GM12801 (cell line): ENCODE data around the gene FAHD2A.

Experiments used
- TF ChIP-seq, protein P1 (sequence below): IDR thresholded peaks from one replicate; pipeline ENCODE4 v1.5.1; 2011; ENCODE audit warnings: control low read depth; ENCODE audit not compliant: insufficient read length; ENCODE audit errors: extremely low read depth

Gene FAHD2A

GRCh38 chr2:95384854-95385569, 17.5 kb upstream of the FAHD2A start:
- TF ChIP-seq, protein P1, sequence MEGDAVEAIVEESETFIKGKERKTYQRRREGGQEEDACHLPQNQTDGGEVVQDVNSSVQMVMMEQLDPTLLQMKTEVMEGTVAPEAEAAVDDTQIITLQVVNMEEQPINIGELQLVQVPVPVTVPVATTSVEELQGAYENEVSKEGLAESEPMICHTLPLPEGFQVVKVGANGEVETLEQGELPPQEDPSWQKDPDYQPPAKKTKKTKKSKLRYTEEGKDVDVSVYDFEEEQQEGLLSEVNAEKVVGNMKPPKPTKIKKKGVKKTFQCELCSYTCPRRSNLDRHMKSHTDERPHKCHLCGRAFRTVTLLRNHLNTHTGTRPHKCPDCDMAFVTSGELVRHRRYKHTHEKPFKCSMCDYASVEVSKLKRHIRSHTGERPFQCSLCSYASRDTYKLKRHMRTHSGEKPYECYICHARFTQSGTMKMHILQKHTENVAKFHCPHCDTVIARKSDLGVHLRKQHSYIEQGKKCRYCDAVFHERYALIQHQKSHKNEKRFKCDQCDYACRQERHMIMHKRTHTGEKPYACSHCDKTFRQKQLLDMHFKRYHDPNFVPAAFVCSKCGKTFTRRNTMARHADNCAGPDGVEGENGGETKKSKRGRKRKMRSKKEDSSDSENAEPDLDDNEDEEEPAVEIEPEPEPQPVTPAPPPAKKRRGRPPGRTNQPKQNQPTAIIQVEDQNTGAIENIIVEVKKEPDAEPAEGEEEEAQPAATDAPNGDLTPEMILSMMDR, result no peak

DNA sequence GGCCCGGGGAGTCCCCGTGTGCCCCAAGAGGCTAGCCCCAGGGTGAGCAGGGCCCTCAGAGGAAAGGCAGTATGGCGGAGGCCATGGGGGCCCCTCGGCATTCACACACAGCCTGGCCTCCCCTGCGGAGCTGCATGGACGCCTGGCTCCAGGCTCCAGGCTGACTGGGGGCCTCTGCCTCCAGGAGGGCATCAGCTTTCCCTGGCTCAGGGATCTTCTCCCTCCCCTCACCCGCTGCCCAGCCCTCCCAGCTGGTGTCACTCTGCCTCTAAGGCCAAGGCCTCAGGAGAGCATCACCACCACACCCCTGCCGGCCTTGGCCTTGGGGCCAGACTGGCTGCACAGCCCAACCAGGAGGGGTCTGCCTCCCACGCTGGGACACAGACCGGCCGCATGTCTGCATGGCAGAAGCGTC, 16.9 kb upstream of the FAHD2A start:
- TF ChIP-seq, protein P1, result no peak

GRCh38 chr2:95386031-95386430, 16.5 kb upstream of the FAHD2A start:
- TF ChIP-seq, protein P1, result no peak

GRCh38 chr2:95387358-95387757, 15.2 kb upstream of the FAHD2A start:
- TF ChIP-seq, protein P1, result no peak

DNA sequence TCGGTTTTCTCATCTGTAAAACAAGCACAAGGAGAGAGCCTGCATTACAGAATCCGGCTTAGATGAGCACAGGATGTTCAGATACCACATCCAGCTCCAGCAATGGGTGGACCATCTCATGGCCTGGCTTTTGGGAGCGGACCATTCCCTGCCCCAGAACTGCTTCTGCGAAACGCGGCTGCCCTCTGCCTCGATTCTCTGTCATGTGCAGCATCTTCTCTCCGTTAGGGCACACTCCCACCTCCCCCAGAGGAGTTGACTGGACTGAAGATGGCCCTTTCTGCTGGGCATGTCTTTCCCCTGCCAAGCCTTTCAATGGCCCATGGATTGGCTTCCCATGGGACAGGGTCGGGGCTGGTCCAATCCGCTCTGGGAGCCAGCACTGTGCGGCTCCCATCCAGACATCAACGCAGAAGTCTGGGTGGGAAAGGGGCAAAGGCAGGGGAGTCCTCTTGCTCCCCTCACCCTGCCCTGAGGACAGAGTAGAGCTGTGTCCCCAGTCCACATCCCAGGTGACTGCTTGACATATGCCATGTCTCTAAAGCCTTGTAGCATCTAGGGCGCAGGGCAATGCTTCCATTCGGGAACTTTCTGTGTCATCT, 14.3 kb upstream of the FAHD2A start:
- TF ChIP-seq, protein P1, result no peak

DNA sequence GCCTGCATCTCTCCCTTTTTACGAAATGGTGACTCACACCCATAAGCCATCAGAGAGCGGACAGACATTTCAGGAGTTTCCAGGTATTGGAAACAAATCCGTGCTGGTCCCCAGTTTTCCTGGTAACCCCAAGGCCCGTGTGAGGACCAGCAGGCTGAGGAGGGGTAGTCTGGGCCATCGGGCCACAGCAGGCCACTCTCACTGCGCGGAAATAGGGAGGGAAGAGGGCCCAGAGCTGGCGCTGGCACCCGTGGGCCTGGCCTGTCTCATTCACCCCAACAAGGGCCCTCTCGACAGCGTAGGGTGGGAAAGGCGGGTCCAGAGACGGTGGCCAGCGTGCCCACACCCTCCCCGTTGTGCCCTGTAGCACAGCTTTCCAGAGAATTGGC, 13.7 kb upstream of the FAHD2A start:
- TF ChIP-seq, protein P1, result no peak

DNA sequence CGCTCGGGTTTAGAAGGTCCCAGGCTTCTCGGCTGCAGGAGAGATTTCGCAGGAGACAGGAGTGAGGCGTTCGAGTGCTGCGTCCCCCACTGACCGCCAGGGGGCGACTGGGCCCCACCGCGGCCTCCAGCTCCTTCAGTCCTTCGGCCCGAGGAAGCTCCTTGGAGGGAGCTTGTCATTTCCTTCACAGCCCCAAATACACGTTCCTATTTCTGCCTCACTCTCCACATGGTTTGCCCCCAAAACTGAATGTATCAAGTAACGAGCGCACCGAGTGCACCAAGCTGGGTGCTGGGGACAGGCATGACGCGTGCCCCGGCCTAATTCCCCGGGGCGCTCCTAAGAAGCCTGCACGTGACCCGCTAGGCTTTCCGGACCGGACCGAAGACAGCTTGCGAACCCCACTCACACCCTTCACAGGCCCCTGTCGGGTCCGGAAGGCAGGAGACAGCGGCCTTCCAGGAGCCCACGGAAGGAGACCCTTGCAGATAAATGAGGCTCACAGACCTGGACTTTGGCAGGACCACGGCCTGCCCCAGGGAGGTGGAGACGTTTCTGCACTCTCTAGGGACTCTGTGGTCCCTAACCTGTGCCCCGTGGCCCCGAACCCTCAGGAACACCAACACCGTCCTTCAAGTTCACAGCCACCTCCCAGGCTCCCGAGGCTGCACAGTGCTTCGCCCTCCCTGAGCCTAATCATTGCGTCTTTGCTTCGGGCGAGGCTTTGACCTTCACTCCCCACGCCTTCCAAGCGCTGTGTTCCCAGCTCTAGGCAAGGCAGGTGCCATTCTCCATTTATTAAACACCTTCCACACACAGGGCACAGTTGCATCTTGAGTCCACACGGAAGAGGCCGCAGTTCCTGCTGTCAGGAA, 13.0 kb upstream of the FAHD2A start:
- TF ChIP-seq, protein P1, result no peak
